Measurements from ENCODE around the gene UNC80.
"Not testable (repeated sequence)": the region's sequence is repeated elsewhere in the genome, so short reads cannot be mapped to it uniquely, and the experiment has no call there.

The UNC80 gene, protein sequence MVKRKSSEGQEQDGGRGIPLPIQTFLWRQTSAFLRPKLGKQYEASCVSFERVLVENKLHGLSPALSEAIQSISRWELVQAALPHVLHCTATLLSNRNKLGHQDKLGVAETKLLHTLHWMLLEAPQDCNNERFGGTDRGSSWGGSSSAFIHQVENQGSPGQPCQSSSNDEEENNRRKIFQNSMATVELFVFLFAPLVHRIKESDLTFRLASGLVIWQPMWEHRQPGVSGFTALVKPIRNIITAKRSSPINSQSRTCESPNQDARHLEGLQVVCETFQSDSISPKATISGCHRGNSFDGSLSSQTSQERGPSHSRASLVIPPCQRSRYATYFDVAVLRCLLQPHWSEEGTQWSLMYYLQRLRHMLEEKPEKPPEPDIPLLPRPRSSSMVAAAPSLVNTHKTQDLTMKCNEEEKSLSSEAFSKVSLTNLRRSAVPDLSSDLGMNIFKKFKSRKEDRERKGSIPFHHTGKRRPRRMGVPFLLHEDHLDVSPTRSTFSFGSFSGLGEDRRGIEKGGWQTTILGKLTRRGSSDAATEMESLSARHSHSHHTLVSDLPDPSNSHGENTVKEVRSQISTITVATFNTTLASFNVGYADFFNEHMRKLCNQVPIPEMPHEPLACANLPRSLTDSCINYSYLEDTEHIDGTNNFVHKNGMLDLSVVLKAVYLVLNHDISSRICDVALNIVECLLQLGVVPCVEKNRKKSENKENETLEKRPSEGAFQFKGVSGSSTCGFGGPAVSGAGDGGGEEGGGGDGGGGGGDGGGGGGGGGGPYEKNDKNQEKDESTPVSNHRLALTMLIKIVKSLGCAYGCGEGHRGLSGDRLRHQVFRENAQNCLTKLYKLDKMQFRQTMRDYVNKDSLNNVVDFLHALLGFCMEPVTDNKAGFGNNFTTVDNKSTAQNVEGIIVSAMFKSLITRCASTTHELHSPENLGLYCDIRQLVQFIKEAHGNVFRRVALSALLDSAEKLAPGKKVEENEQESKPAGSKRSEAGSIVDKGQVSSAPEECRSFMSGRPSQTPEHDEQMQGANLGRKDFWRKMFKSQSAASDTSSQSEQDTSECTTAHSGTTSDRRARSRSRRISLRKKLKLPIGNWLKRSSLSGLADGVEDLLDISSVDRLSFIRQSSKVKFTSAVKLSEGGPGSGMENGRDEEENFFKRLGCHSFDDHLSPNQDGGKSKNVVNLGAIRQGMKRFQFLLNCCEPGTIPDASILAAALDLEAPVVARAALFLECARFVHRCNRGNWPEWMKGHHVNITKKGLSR (N-terminal part only)

DNA sequence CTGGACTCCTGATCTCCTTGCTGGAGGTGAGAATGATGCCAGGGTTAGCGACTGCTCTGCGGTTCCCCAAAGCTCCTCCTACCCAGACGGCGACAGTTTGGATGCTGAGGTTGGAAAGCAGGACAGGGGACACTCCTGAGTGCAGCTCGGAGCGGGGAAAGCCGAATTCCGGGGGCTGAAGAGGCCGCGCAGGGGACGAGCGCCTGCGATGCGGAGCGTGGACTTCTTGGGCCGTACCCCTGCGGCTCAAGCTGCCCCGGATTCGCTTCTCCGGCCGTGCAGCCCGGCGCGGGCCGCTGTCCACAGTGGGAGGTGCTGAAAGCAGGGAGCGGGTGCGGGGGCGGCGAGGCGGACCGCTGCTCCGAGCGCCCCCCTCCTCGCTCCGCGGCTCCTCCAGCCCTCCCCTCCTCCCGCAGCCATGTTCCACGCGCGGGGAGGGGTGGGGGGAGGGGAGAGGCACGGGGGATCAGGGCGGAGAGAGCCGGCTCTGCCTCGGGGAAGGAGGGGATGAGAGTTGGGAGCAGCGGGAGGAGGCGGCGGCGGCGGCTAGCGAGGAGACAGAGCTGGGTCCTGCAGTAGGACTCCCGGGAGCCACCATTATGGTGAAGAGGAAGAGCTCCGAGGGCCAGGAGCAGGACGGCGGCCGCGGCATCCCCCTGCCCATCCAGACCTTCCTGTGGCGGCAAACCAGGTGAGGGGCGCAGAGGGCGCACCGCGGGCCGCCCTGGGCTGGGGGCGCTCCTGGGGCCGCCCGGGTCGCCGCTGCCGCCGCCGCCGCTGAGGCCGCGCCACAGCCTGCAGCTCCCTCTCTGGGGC is at the start of gene UNC80:
TSS of gene UNC80 (plus strand) at position 359 of the 816 bp plus-strand sequence. CDS start at position 600, 241 bp downstream.
- DNase-seq (ENCODE audit: low read depth in 2 of 2), result peak in 1 of 2 experiments; percentile 8

DNA sequence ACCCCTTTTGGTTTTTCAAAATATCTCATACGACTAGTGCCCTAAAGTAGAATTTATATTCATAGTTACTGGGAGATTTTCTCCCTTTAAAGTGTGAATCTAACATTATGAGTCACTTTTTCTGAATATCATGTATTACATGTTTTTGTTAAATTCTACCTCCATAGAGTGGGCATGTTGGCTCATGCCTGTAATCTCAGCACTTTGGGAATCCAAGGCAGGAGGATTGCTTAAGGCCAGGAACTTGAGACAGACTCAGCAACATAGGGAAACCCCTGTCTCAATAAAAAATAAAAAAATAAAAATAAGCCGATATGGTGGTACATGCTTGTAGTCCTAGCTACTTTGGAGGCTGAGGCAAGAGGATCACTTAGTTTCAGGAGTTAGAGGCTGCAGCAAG is 45.3 kb upstream of the UNC80 start:
- no peak for DNase-seq (ENCODE audit: low read depth in 2 of 2)

DNA sequence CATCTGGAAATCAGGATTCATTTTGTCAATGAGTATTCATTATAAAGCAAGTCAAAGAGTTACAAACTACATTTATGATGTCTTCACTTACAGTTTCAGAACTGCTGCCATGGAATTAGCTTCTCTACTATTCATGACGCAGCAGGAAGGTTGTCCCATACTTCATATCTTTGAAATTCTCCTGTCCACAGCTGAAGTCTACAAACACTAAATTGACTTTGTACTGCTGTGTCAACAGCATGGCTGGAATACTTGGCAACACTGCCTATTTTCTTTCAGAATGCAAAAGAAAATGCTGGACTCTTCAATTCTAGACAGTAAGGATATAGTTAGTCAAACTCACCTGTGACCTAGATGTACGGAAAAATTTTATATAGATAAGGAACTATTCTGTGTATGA is 44.6 kb upstream of the UNC80 start:
- DNase-seq (ENCODE audit: low read depth in 2 of 2), result no peak

DNA sequence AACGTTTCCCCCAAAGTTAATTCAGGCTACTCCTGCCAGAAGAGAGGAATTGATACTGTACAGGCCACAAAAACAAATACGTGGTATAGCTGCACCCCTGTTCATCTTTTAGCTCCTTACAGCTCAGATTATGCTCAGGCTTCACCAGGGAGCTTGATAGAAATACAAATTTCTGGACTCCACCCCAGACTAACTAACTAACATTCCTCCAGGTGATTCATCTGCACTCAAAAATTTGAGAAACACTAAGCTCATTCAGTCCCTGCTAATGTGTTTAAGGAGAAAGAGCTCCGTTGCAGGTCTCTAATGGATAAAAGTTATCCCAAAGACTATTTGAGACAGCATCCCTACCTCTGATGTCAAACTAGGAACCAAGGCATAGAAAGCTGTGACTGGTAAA is 36.8 kb upstream of the UNC80 start:
- no peak for DNase-seq (ENCODE audit: low read depth in 2 of 2)

DNA sequence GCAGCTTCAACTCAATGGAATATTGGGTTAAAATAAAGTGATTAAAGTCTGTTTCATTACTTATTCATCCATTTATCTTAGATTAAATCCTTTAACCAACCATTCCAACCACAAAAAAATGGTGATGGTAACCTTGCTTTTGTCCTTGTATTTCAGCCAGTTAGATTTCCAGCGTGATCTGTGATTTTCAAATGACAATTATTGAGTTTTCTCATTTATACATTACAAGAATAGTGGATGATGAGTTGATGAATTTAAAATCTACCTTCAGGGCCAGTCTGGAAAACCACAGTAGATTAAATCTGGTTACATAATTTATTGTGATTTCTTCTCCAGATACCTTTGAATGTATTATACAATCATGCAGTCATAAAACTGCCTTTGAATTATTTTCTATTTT is 29.7 kb upstream of the UNC80 start:
- DNase-seq (ENCODE audit: low read depth in 2 of 2), result no peak

DNA sequence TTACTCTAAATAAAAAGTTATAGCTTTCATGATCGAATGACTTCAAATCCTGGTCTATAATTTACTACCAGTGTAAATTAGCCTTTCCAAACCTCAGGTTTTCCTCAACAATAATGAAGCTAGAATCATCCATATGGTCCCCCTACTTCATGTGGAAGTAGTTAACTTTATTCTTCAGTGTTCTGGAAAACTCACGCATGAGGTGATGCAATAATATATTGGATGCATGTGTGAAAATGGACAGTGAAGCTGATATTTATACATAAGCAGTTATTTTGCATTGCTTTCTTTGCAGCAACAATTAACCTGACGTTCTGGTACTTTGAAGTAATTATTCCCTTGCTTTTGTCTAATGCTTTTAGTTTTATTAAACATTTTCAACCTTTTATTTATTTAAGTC is 18.6 kb upstream of the UNC80 start:
- no peak for DNase-seq (ENCODE audit: low read depth in 2 of 2)

DNA sequence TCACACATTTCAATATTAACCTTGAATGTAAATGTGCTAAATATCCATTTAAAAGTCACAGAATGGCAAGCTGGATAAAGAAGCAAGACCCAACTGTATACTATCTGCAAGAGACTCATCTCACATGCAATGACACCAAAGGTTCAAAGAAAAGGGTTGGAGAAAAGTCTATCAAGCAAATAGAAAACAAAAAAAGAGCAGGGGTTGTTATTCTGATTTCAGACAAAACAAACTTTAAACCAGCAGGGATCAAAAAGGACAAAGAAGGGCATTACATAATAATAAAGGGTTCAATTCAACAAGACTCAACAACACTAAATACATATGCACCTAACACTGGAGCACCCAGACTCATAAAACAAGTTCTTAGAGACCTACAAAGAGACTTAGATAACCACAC is 14.5 kb upstream of the UNC80 start:
- DNase-seq (ENCODE audit: low read depth in 2 of 2), result no peak

DNA sequence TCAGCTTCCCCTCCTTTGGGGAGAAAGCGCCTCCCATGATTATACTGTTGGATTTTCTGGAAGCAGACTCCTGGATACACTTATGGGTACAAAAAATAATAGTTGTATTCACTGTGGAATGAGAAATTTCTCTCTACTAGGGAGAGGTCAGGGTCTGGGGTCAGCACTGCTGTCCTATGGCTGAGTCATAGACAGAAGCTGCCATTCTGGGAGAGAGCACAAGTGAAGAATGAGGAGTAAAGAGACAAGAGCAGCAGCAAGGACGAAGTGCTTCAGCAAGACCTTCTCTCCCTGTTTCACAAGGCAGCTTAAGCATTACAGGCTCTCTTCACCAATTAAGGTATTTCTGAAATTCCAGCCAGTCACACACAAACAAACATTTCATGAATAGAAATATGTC is 10.1 kb upstream of the UNC80 start:
- DNase-seq (ENCODE audit: low read depth in 2 of 2), result no peak

DNA sequence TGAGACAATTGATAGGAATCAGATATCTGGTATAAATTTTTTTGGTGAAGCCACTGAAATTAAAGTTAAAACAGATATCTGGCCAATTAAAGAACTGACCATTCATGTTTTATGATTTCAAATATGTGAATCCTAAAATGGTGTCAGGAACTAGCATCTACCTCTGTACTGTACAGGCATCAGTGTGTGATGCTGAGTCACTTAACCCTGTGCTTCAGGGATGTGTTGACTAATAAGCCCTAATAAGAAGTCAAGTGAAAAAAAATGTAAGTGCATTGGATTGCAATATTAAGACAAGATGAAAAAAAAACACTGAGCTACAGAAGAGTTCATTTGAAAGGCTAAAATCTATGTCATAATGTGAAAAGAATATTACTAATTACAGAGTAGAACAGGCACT is 9.1 kb upstream of the UNC80 start:
- no peak for DNase-seq (ENCODE audit: low read depth in 2 of 2)

DNA sequence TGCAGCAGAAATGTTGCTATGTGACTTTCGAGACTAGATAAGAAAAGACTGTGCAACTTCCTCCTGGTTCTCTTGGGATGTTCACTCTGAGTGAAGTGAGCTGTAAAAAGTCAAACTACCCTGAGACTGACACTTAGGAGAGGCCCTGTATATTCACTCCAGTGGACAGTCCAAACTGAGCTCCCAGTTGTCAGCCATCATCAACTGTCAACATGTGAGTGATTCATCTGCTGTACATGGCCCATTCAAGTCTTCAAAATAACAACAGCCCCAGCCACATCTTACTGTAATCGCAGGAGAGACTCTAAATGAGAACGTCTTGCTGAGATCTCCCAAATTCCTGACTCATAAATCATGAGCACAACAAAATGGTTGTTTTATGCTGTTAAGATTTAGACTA is 8.5 kb upstream of the UNC80 start:
- DNase-seq (ENCODE audit: low read depth in 2 of 2), result no peak

DNA sequence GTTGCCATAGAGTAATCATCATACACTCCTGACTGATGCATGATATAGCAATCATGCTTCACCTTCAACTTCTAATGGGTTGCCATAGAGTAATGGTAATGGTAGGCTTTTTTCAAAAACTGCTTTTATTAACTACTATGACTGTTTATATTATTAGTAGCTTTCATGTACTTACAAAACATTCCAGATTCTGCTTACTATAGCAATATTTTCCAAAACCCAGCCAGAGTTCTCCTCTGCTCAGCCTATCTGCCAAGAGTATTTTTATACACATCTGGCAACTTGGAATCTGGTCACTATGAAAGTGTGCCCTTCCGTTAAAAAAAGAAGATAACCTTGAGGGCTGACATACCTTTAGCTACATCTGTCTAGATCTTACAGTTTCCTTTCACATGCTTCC is 5.0 kb upstream of the UNC80 start:
- no peak for DNase-seq (ENCODE audit: low read depth in 2 of 2)

DNA sequence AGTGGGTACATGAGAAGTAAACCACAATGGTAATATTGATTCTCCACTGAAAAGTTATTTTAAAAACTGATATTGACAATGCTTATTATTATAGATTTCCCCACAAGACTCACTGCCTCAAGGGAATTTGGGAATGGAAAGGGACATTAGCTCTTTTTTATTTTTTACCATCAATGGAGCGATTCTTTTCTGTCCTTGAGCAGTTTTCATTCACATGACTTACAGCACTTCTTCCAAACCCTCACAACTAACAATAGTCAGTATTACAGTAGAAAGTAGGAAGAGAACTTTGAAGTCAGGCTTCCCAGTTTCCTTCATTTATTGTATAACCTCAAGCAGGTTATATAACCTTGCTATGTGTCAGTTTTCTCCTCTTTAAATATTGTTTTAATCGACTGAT is 4.3 kb upstream of the UNC80 start:
- DNase-seq (ENCODE audit: low read depth in 2 of 2), result no peak

DNA sequence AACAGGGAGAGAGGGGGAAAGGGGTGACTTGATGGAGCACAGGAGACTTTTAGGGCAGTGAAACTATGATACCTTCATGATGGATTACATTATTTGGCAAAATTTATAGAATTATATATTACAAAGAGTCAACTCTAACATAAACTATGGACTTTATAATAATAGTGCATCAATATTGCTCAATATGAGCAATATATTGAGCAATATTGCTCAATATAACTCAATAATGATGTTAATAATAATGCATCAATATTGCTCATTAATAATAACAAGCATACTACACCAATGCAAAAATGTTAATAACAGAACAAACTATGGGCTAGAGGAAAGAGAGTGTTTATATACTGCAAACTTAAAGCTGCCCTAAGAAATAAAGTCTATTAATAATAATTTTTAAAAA is 3.1 kb upstream of the UNC80 start:
- no peak for DNase-seq (ENCODE audit: low read depth in 2 of 2)

DNA sequence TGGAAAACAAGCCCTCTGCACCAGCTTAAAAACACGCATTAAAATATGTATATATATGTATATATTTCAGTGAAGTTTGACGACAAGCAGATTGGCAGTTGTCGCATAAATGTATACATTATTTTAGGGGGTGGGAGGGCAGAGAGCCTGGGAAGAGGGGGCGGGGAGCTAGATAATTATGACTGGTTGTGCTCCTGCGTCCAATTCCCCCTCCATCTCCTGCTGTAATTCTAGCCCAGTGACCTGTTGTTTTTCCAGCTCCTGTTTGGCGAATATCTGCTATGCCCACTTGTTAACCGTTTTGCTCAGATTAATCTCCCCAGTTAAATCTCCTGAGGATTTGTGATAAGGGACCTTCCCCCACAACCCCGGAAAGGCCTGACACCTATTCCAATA is 656 bp downstream of the UNC80 start:
- DNase-seq (ENCODE audit: low read depth in 2 of 2), result no peak

DNA sequence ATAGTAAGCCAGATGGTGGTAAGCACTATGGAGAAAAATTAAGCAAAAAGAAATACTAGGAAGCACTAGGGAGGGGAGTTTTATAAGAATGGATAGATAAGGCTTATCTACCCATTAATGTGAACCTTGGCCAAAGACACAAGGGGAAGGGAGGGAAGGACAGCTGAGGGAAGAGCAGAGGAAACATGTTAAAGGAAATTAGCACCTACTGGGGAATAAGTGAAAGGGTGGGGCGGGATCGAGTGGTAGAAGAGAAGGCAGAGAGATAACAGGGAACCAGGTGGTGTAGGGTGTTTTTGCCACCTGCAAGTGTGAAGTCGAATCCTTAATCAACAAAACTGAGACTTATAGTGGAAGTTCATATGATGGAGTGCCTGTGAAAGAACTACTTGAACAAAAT is 1.7 kb downstream of the UNC80 start:
- no peak for DNase-seq (ENCODE audit: low read depth in 2 of 2)

DNA sequence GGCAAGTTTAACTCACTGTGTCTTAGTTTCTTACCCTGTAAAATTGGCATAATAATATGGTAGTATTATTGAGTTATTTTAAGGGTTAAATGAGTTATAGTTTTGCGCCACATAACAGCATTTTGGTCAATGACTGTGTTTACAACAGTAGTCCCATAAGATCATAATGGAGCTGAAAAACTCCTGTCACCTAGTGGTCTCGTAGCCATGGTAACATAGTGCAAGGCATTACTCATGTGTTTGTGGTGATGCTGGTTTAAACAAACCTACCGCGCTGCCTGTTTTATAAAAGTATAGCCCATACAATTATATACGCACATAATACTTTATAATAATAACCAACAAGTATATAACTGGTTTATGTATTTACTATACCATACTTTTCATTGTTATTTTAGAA is 15.8 kb downstream of the UNC80 start:
- no peak for DNase-seq (ENCODE audit: low read depth in 2 of 2)

DNA sequence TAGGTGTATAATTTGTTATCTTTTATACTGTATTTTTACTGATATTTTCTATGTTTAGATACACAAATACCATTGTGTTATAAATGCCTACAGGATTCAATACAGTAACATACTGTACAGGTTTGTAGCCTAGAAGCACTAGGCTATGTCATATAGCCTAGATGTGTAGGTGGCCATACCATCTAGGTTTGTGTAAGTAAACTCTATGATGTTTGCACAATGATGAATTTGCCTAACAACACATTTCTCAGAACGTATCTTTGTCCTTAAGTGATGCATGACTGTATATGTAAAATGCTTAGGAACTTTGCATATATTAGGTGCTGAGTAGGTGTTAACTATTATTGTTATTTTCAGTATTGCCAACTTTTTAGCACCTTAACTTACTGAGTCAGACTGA is 17.3 kb downstream of the UNC80 start:
- no peak for DNase-seq (ENCODE audit: low read depth in 2 of 2)

DNA sequence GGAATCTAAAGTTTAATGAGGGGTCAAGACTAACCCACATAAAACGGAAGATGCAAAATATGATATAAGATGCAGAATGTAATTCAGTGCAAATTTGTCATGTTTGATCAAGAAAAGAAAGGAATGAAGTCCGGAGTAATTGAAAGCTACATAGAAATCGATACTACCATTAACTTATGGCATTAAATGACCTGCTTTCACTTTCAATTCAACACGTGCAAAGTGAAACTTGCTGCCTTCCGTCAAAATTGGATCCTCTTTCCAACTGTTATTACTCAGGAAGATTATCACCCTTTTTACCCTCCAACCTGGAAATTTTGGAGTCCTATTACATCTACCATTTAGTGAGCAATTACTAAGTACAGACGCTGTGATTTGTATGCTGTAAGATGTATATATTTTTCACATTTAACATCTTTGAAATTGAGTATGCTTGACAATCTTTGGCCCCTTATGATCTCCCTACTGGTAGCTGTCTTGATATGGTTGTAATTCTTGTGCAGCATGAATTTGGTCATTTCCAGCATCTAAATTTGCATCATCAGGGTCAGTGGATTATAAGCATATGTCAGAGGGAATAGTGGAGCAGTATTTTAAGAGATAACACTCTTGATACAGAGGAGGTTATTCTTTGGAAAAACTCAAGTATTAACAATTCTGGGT is 18.6 kb downstream of the UNC80 start:
- DNase-seq (ENCODE audit: low read depth in 2 of 2), result no peak

DNA sequence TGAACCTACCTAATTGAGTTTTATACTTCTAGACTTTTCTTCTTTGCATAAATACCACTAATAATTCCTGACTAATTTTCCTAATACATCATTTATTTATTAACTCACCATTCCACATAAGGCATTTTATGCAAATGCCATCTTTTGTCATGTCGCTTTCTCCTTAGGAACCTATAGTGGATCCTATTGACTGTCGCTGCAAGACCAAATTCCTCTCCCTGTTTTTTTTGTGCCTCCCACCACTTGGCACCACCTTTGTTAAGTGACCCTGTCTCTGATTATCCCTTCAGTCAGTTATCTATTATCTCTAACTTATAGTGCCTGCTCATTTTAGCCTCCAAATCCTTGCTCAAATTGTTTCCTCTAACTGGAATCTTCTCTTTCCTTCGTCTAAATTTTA is 19.5 kb downstream of the UNC80 start:
- no peak for DNase-seq (ENCODE audit: low read depth in 2 of 2)

DNA sequence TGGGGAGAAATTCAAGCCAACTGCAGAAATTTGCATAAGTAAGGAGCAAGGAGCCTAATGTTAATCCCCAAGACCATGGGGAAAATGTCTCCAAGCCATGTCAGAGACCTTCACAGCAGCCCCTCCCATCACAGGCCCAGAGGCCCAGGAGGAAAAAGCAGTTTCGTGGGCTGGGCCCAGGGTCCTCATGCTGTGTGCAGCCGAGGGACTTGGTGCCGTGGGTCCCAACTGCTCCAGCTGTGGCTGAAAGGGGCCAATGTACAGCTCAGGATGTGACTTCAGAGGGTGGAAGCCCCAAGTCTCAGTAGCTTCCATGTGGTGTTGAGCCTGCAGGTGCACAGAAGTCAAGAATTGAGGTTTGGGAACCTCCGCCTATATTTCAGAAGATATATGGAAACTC is 23.8 kb downstream of the UNC80 start:
- DNase-seq (ENCODE audit: low read depth in 2 of 2), result not testable (repeated sequence)

DNA sequence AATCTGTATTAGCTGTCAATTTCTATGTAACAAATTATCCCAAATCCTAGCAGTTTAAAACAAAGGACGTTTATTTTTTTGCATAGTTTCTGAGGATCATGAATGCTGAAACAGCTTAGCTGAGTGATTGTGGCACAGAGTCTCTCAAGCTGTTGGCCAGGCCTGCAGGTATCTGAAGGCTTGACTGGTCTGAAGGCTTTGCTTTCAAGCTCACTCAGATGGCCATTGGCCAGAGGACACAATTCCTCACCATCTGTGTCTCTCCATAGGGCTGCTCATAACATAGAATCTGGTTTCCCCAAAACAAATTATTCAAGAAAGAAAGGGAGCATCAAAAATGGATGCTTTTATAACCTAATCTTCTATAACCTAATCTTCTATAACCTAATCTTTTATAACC is 33.7 kb downstream of the UNC80 start:
- DNase-seq (ENCODE audit: low read depth in 2 of 2), result no peak
